Pancreas (tissue), 10 donors: ENCODE measurements around the gene PTPN12. TPM values are rescaled to one million over a fixed set of nuclear protein-coding genes. Genes with fewer than 3 reads are reported as not detected.
A peak's percentile ranks its signal among the peaks of the same experiment; 100 is the strongest.

Source experiments
- ATAC-seq, 4 donors: fragments of 200-7000 bp; cut with Tn5 transposase; one replicate each; pipeline versions ENCODE4 v1.8.0 to v1.9.1; 2020; ENCODE audit warnings: mild to moderate bottlenecking in 4 of 4, moderate library complexity in 4 of 4
- DNase-seq, 6 donors: peaks; one replicate each; pipeline ENCODE4 v3.0.0-alpha.2; 2020
- FAIRE-seq: peaks from 2 replicates; lab custom pipeline; 2012; peaks lifted over from hg19 to GRCh38; lab: Jason Lieb, UNC
- H3K27ac ChIP-seq, 4 donors: fragments of 200-600 bp; sonication (generic); 1 replicate in 3 of 4; 2 replicates in 1 of 4; pipeline versions ENCODE4 v1.5.0 to v1.8.0; 2020
- H3K27me3 ChIP-seq, 4 donors: fragments of 200-600 bp; one replicate each; pipeline ENCODE4 v1.8.0; 2021
- H3K36me3 ChIP-seq, 3 donors: fragments of 200-600 bp; sonication (generic) in 1 of 3; one replicate each; pipeline versions ENCODE4 v1.5.0 to v1.8.0; 2020 to 2021
- H3K4me1 ChIP-seq, 3 donors: fragments of 200-600 bp; one replicate each; pipeline ENCODE4 v1.8.0; 2021
- H3K4me3 ChIP-seq, 4 donors: fragments of 200-600 bp; sonication (generic) in 2 of 4; one replicate each; pipeline versions ENCODE4 v1.5.0 to v1.8.0; 2020 to 2021
- H3K9me3 ChIP-seq, 4 donors: fragments of 200-600 bp; one replicate each; pipeline ENCODE4 v1.8.0; 2021
- WGBS, 2 donors: extraction: QIAGEN DNeasy Blood & Tissue Kit; methylation state at CpG; one replicate each; pipeline ENCODE4 v1.1.7; 2013; 5-methylcytosine and 5-hydroxymethylcytosine counted together
- intact Hi-C, 3 donors: fragments of 100-400 bp; cut with DNase I; formaldehyde crosslinking; loops; one replicate each; pipeline versions ENCODE4 v1.11.1 to v1.14.2; 2022
- polyA plus RNA-seq, 2 donors: library from polyadenylated mRNA; stranded (reverse); fragments of 200-250 nt; gene quantifications; one replicate each; pipeline ENCODE4 v1.2.3, GENCODE V29; 2013
- total RNA-seq, 6 donors: library from RNA; stranded (reverse); fragmentation: NEBNext Ultra II Directional in 4 of 6; extraction: Animal tissue kit (Norgen Biotek cat#: 25700) in 4 of 6; gene quantifications; one replicate each; pipeline versions ENCODE4 v1.2.1 to v1.2.4, GENCODE V29; 2021 to 2023
- TF ChIP-seq, protein P1 (sequence below), 4 donors: fragments of 200-600 bp; sonication (generic) in 3 of 4; IDR thresholded peaks; one replicate each; pipeline versions ENCODE4 v1.5.0 to v1.8.0; 2021; ENCODE audit warnings: antibody characterized with exemption in 4 of 4
- donor health status: healthy with polysubstance abuse.
- donor health status: DM: no; HTN: no; CAD: no; lungs with moderate emphysema.
- donor health status: DM: no; HTN: no; CAD: no.
- donor health status: control.
- donor health status: control.
- donor health status: Bipolar disorder and iron deficiency.
- donor health status: DM: yes; HTN: yes; CAD: no.
- donor health status: DM: no; HTN: no; CAD: no.
- donor health status: DM: no; HTN: no; CAD: no.
- donor health status: DM: yes; HTN: yes; CAD: no.

PTPN12 gene
- total and polyA plus RNA-seq, 8 donors: 12.0 to 42.9 (median 21.1) TPM

DNA sequence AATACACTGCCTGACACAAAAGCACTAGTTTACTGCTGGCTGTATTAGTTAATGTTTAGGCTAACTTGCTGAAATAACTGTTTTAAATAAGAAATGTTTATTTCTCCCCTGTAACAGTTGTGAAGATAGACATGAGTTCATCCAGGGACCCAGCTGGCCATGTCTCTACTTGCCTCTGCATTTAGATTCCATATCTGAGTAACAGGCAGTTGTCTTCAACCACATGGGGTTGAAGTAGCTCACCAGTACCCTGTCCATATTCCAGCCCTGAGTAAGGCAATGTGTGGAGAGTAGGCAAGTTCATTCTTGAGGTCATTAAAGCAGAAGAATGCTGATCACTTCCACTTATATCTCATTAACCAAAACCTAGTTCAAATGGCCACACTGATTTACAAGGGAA, 128.1 kb downstream of the PTPN12 start:
- no peak for ATAC-seq
- intact Hi-C loops: no loop called here
- TF ChIP-seq, protein P1, sequence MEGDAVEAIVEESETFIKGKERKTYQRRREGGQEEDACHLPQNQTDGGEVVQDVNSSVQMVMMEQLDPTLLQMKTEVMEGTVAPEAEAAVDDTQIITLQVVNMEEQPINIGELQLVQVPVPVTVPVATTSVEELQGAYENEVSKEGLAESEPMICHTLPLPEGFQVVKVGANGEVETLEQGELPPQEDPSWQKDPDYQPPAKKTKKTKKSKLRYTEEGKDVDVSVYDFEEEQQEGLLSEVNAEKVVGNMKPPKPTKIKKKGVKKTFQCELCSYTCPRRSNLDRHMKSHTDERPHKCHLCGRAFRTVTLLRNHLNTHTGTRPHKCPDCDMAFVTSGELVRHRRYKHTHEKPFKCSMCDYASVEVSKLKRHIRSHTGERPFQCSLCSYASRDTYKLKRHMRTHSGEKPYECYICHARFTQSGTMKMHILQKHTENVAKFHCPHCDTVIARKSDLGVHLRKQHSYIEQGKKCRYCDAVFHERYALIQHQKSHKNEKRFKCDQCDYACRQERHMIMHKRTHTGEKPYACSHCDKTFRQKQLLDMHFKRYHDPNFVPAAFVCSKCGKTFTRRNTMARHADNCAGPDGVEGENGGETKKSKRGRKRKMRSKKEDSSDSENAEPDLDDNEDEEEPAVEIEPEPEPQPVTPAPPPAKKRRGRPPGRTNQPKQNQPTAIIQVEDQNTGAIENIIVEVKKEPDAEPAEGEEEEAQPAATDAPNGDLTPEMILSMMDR (IDR thresholded peaks at IDR 0.05): no peak
- H3K36me3 ChIP-seq: no peaks in the 10 kb centered on the region
- no peak overlapping the region for H3K4me3 ChIP-seq
- no peak overlapping the region for H3K27ac ChIP-seq
- no peak for DNase-seq
- no peaks in the 10 kb centered on the region for H3K9me3 ChIP-seq
- no peak for FAIRE-seq
- no peaks in the 10 kb centered on the region for H3K27me3 ChIP-seq
- no peaks in the 10 kb centered on the region for H3K4me1 ChIP-seq

DNA sequence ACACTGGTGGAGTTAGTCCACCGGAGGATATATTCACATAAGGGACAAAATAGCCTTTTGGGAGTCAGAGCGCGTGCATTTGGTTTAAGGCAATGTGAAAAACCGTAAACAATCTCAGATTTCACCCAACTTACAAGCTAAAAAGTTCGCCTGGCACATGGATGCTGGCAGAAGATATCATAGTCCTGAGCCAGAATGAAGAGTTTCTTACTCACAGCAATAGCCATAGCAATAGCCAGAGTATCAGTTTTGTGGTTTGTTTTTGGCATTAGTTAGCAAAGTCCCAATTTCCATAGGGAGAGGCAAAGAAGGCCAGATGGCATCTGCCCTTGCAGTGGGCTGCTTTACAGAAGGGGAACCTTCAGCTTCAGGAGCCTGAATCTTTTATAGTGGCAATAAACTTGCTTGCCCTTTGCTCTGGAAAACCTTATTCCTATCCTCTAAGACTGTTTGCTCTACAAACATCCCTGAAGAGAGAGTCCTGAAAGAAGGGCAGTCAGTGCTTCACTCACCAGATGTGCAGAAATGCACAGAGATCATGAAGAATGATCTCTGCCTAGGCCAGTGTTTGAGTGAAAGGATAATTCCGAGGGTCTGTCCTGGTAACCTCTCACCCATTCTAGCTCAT, 130.5 kb downstream of the PTPN12 start:
- no peaks in the 10 kb centered on the region for H3K36me3 ChIP-seq
- intact Hi-C loops: no loop called here
- no peak for FAIRE-seq
- TF ChIP-seq, protein P1 (IDR thresholded peaks at IDR 0.05): no peak
- H3K27ac ChIP-seq: no peak overlapping the region
- WGBS, 2 donors: 88 to 92% methylated on average over 6 of the region's 6 CpGs
- H3K4me1 ChIP-seq: no peaks in the 10 kb centered on the region
- no peak for DNase-seq
- no peaks in the 10 kb centered on the region for H3K27me3 ChIP-seq
- no peak overlapping the region for H3K4me3 ChIP-seq
- no peaks in the 10 kb centered on the region for H3K9me3 ChIP-seq
- ATAC-seq: peak in 1 of 4 donors; percentile 8

DNA sequence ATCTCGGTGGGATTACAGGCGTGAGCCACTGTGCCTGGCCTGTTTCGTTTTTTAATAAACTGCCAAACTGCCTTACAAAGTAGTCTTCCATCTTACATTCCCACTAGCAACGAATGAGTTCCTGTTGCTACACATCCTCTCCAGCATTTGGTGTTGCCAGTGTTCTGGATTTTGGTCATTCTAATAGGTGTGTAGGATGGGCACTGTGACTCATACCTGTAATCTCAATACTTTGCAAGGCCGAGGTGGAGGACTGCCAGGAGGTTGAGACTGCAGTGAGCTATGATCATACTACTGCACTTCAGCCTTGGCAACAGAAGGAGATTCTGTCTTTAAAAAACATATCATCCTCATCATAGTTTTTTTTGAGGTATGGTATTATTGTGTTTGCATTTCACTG, 137.8 kb downstream of the PTPN12 start:
- Histone ChIP-seq H3K9me3 (no peaks in the 10 kb centered on the region), H3K4me1 (peaks cover 6 to 13% (median 12%) of the 10 kb centered on the region in 3 donors), H3K27ac (no peak overlapping the region), H3K27me3 (no peaks in the 10 kb centered on the region), H3K36me3 (no peaks in the 10 kb centered on the region), H3K4me3 (no peak overlapping the region)
- DNase-seq: peak in 5 of 6 donors; percentile 71 to 86 (median 73)
- peak; percentile 75 to 91 (median 84) for ATAC-seq
- 64 to 68% methylated on average over 5 of the region's 5 CpGs for WGBS, 2 donors
- intact Hi-C loops: no loop called here
- TF ChIP-seq, protein P1 (IDR thresholded peaks at IDR 0.05): no peak
- peak; percentile 13 for FAIRE-seq

DNA sequence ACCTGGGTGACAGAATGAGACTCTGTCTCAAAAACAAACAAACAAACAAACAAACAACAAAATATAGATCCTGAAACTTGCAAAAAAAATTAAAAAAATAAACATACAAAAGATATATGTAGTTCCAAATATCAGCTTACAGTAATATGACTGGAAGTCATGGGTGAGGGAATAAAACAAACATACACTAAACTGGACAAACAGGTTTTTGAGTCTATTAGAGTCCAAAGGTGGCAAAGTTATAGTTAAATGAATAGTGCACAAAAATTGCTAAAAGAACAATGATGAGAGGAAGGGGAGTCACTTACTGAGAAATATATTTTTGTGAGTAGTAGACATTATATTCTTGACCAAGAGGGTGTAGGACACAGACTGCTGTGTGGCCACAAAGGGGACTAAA, 142.5 kb downstream of the PTPN12 start:
- ATAC-seq: peak; percentile 88 to 89 (median 89)
- peaks cover 28 to 41% (median 38%) of the 10 kb centered on the region in 3 donors for H3K4me1 ChIP-seq
- TF ChIP-seq, protein P1 (IDR thresholded peaks at IDR 0.05): no peak
- H3K27me3 ChIP-seq: no peaks in the 10 kb centered on the region
- H3K4me3 ChIP-seq: peak overlapping the region in 2 of 4 donors; percentile 8 to 22
- intact Hi-C loops: no loop called here
- H3K36me3 ChIP-seq: no peaks in the 10 kb centered on the region
- no peaks in the 10 kb centered on the region for H3K9me3 ChIP-seq
- DNase-seq: no peak
- H3K27ac ChIP-seq: peak overlapping the region; percentile 68 to 93 (median 82)
- FAIRE-seq: peak; percentile 20

DNA sequence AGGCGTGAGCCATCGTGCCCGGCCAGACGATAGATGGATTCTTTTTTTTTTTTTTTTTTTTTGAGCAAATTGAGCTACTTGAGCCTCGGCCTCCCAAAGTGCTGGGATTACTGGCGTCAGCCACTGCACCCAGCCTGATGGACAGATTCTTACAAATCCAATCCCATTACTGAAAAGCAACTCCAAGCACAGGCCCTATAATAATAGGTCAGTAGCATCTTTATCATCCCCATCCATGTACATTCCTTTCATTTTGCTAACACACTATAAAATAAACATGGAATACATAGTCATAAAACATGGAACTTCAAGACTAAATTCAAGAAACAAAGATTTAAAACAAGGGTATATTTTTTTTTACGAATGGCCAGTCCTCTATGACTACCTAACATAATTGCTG, 143.2 kb downstream of the PTPN12 start:
- intact Hi-C loops: no loop called here
- H3K27me3 ChIP-seq: no peaks in the 10 kb centered on the region
- DNase-seq (no peak), ATAC-seq (no peak), FAIRE-seq (no peak)
- peaks cover 32 to 45% (median 42%) of the 10 kb centered on the region in 3 donors for H3K4me1 ChIP-seq
- peak overlapping the region in 1 of 4 donors; percentile 22 for H3K4me3 ChIP-seq
- 84 to 92% methylated on average over 7 of the region's 7 CpGs for WGBS, 2 donors
- no peaks in the 10 kb centered on the region for H3K9me3 ChIP-seq
- TF ChIP-seq, protein P1 (IDR thresholded peaks at IDR 0.05): no peak
- peak overlapping the region in 2 of 4 donors; percentile 92 to 93 for H3K27ac ChIP-seq
- H3K36me3 ChIP-seq: no peaks in the 10 kb centered on the region
